HG03135 (cell line): ENCODE data around the gene COMMD2.

Experiments
- ATAC-seq: cut with Tn5 transposase; IDR thresholded peaks from one replicate; pipeline ENCODE4 v1.9.1; 2021; ENCODE audit warnings: mild to moderate bottlenecking, moderate library complexity; ENCODE audit not compliant: unreplicated experiment

The COMMD2 gene

GRCh38 chr3:149752051-149752787, at the start of gene COMMD2:
COMMD2 (minus strand) TSS chr3:149752489; CDS start chr3:149752444, 45 bp downstream.
- peak; percentile 99 for ATAC-seq

- no peak for ATAC-seq
Observed at GRCh38 chr3:149801639-149802038, 49.4 kb upstream of the COMMD2 start.

GRCh38 chr3:149801195-149801594, 48.9 kb upstream of the COMMD2 start:
- ATAC-seq, result no peak

GRCh38 chr3:149800693-149801092, 48.4 kb upstream of the COMMD2 start:
- no peak for ATAC-seq

GRCh38 chr3:149796026-149796425, 43.7 kb upstream of the COMMD2 start:
- ATAC-seq, result no peak

- no peak for ATAC-seq
Observed at GRCh38 chr3:149792452-149793270, 40.4 kb upstream of the COMMD2 start, which contains the start of gene ANKUB1. ANKUB1 (minus strand) TSS chr3:149792554; CDS start chr3:149792366, 188 bp downstream.

GRCh38 chr3:149790698-149791097, 38.4 kb upstream of the COMMD2 start:
- ATAC-seq, result no peak

- no peak for ATAC-seq
Observed at GRCh38 chr3:149790268-149790667, 38.0 kb upstream of the COMMD2 start.

GRCh38 chr3:149784064-149784704, 31.9 kb upstream of the COMMD2 start:
- no peak for ATAC-seq

GRCh38 chr3:149783576-149783975, 31.3 kb upstream of the COMMD2 start:
- no peak for ATAC-seq

- peak; percentile 6 for ATAC-seq
Observed at GRCh38 chr3:149781741-149782140, 29.5 kb upstream of the COMMD2 start.

GRCh38 chr3:149781211-149781610, 28.9 kb upstream of the COMMD2 start:
- peak; percentile 56 for ATAC-seq

GRCh38 chr3:149777414-149778214, 25.3 kb upstream of the COMMD2 start:
- ATAC-seq, result no peak

- ATAC-seq, result no peak
Observed at GRCh38 chr3:149776170-149776569, 23.9 kb upstream of the COMMD2 start.

GRCh38 chr3:149772861-149773260, 20.6 kb upstream of the COMMD2 start:
- ATAC-seq, result no peak

GRCh38 chr3:149771652-149772271, 19.5 kb upstream of the COMMD2 start:
- ATAC-seq, result peak; percentile 57

GRCh38 chr3:149770246-149770645, 18.0 kb upstream of the COMMD2 start:
- no peak for ATAC-seq

- no peak for ATAC-seq
Observed at GRCh38 chr3:149768704-149769103, 16.4 kb upstream of the COMMD2 start.

GRCh38 chr3:149767720-149768119, 15.4 kb upstream of the COMMD2 start:
- no peak for ATAC-seq

- ATAC-seq, result no peak
Observed at GRCh38 chr3:149765762-149766334, 13.6 kb upstream of the COMMD2 start.
